Parathyroid adenoma (tissue), 2 donors: Measurements from ENCODE around the gene TUBGCP3.

Experiments used
- H2AFZ ChIP-seq: fragments of 300-600 bp; sonication (generic); one replicate; pipeline ENCODE4 v1.7.0; 2017; ENCODE audit warnings: antibody characterized with exemption, mild to moderate bottlenecking
- H3K27ac ChIP-seq: fragments of 300-600 bp; sonication (generic); one replicate; pipeline ENCODE4 v1.7.0; 2017
- H3K27me3 ChIP-seq: fragments of 300-600 bp; sonication (generic); one replicate; pipeline ENCODE4 v1.7.0; 2017; ENCODE audit warnings: low read length; ENCODE audit not compliant: control insufficient read depth, insufficient read depth
- H3K36me3 ChIP-seq: fragments of 300-600 bp; sonication (generic); one replicate; pipeline ENCODE4 v1.7.0; 2017; ENCODE audit warnings: low read length; ENCODE audit not compliant: control insufficient read depth, insufficient read depth
- H3K4me1 ChIP-seq: fragments of 300-600 bp; sonication (generic); one replicate; pipeline ENCODE4 v1.7.0; 2017; ENCODE audit warnings: control low read depth
- H3K4me2 ChIP-seq: fragments of 300-600 bp; sonication (generic); one replicate; pipeline ENCODE4 v1.7.0; 2017; ENCODE audit warnings: low read length
- H3K4me3 ChIP-seq: fragments of 300-600 bp; sonication (generic); one replicate; pipeline ENCODE4 v1.7.0; 2017; ENCODE audit warnings: low read depth, low read length
- H3K79me2 ChIP-seq: fragments of 300-600 bp; sonication (generic); one replicate; pipeline ENCODE4 v1.7.0; 2017; ENCODE audit warnings: control low read depth
- H3K9ac ChIP-seq: fragments of 300-600 bp; sonication (generic); one replicate; pipeline ENCODE4 v1.7.0; 2017; ENCODE audit warnings: mild to moderate bottlenecking
- H3K9me3 ChIP-seq: fragments of 300-600 bp; sonication (generic); one replicate; pipeline ENCODE4 v1.7.0; 2017; ENCODE audit warnings: low read length; ENCODE audit not compliant: control insufficient read depth
- CTCF ChIP-seq: fragments of 300-600 bp; sonication (generic); IDR thresholded peaks from one replicate; pipeline ENCODE4 v1.7.0; 2017; ENCODE audit warnings: antibody characterized with exemption, mild to moderate bottlenecking
- donor health status: primary hyperparathyroidism.

The TUBGCP3 gene

GRCh38 chr13:112602189-112602588 lies 14.2 kb upstream of the TUBGCP3 start:
- Histone ChIP-seq H3K4me2 (no peak overlapping the region), H3K27ac (no peak overlapping the region), H3K9ac (no peak overlapping the region), H3K27me3 (no peaks in the 10 kb centered on the region), H3K79me2 (no peaks in the 10 kb centered on the region), H3K4me1 (no peaks in the 10 kb centered on the region), H3K9me3 (no peaks in the 10 kb centered on the region), H3K36me3 (no peaks in the 10 kb centered on the region), H3K4me3 (no peak overlapping the region), H2AFZ (no peak overlapping the region)
- no peak for TF ChIP-seq CTCF

GRCh38 chr13:112601371-112601770 lies 13.4 kb upstream of the TUBGCP3 start:
- Histone ChIP-seq H3K27ac (no peak overlapping the region), H2AFZ (no peak overlapping the region), H3K79me2 (no peaks in the 10 kb centered on the region), H3K9me3 (no peaks in the 10 kb centered on the region), H3K4me3 (no peak overlapping the region), H3K27me3 (no peaks in the 10 kb centered on the region), H3K36me3 (no peaks in the 10 kb centered on the region), H3K4me2 (no peak overlapping the region), H3K4me1 (no peaks in the 10 kb centered on the region), H3K9ac (no peak overlapping the region)
- TF ChIP-seq CTCF = no peak

DNA sequence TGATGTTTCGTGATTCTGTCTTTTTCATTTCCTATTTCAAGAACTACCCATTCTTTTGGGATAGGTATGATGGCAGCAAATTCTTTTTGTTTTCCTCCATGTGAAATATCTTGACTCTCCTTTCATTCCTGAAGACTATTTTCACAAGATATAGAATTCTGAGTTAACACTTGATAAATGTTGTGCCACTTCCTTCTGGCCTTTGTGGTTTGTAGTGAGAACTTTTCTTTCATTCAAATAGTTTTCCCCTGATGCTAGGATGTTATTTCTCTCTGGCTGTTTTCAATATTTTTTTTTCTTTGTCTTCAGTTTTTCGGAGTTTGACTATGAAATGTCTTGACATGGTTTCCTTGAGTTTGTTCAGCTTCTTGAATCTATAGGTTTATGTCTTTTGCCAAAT lies 8.3 kb upstream of the TUBGCP3 start:
- Histone ChIP-seq H3K36me3 (no peaks in the 10 kb centered on the region), H3K4me1 (no peaks in the 10 kb centered on the region), H3K9me3 (no peaks in the 10 kb centered on the region), H3K4me3 (no peak overlapping the region), H3K27ac (no peak overlapping the region), H3K4me2 (no peak overlapping the region), H3K27me3 (no peaks in the 10 kb centered on the region), H2AFZ (no peak overlapping the region), H3K9ac (no peak overlapping the region), H3K79me2 (no peaks in the 10 kb centered on the region)
- no peak for TF ChIP-seq CTCF

DNA sequence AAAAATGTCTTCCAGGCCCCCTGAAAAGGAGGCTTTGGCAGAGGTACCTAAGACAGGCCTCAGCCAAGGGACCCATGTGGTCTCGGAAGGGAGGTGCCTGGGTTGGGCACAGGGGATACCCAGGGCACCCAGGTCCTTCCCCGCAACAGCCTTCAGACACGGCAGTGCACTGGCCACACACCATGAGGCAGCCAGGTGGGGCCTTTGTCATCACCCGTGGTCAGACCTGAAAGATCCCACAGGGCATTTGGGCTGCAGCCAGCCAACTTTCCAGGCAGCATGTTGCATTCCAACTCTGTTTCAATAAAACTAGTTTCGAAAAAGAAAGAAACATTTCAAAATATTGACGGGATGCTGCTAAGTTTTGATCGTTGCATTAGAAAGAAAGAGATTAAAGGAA lies 4.7 kb upstream of the TUBGCP3 start:
- no peaks in the 10 kb centered on the region for H3K4me1 ChIP-seq
- H3K27ac ChIP-seq = no peak overlapping the region
- no peaks in the 10 kb centered on the region for H3K79me2 ChIP-seq
- no peak overlapping the region for H3K4me2 ChIP-seq
- TF ChIP-seq CTCF = no peak
- no peak overlapping the region for H3K9ac ChIP-seq
- H3K9me3 ChIP-seq = no peaks in the 10 kb centered on the region
- H3K27me3 ChIP-seq = no peaks in the 10 kb centered on the region
- H3K36me3 ChIP-seq = no peaks in the 10 kb centered on the region
- H2AFZ ChIP-seq = no peak overlapping the region
- H3K4me3 ChIP-seq = no peak overlapping the region

GRCh38 chr13:112592181-112592580 lies 4.2 kb upstream of the TUBGCP3 start:
- TF ChIP-seq CTCF = no peak
- Histone ChIP-seq H3K4me1 (no peaks in the 10 kb centered on the region), H2AFZ (no peak overlapping the region), H3K27me3 (no peaks in the 10 kb centered on the region), H3K36me3 (no peaks in the 10 kb centered on the region), H3K9ac (no peak overlapping the region), H3K9me3 (no peaks in the 10 kb centered on the region), H3K79me2 (no peaks in the 10 kb centered on the region), H3K4me3 (no peak overlapping the region), H3K27ac (no peak overlapping the region), H3K4me2 (no peak overlapping the region)
